DOHH2 (cell line): ENCODE measurements around the gene ARHGEF26.

Experiments
- EZH2phosphoT487 ChIP-seq: fragments of 200-600 bp; sonication (generic); IDR thresholded peaks from 2 replicates; pipeline ENCODE4 v1.6.1; 2017; ENCODE audit warnings: borderline replicate concordance, mild to moderate bottlenecking, antibody characterized with exemption, low read length, moderate library complexity, mixed read lengths
- TF ChIP-seq, protein P1 (sequence below): fragments of 200-600 bp; sonication (generic); IDR thresholded peaks from one replicate; pipeline ENCODE4 v1.5.1; 2014; ENCODE audit warnings: antibody characterized with exemption, mild to moderate bottlenecking, low read depth, low read length; ENCODE audit not compliant: poor library complexity, severe bottlenecking

DNA sequence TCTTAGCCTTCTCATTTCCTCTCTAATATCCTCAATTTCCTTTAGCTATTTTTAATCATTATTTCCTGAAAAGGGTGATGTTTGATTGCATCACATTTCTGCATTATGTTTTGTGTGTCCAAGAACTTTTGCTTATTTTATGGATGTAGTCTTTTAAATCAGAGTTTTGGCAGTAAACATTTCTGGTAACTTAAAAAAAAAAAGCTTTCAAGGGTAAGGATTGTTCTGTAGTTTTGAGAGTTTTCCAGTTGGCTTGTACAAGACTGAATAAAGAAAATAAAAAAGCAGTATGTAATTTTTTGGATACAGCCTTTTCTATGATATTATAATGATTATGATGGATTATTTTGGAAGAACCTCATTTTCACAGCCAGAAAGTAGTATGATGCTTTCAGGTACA, 103.7 kb downstream of the ARHGEF26 start:
- TF ChIP-seq, protein P1, sequence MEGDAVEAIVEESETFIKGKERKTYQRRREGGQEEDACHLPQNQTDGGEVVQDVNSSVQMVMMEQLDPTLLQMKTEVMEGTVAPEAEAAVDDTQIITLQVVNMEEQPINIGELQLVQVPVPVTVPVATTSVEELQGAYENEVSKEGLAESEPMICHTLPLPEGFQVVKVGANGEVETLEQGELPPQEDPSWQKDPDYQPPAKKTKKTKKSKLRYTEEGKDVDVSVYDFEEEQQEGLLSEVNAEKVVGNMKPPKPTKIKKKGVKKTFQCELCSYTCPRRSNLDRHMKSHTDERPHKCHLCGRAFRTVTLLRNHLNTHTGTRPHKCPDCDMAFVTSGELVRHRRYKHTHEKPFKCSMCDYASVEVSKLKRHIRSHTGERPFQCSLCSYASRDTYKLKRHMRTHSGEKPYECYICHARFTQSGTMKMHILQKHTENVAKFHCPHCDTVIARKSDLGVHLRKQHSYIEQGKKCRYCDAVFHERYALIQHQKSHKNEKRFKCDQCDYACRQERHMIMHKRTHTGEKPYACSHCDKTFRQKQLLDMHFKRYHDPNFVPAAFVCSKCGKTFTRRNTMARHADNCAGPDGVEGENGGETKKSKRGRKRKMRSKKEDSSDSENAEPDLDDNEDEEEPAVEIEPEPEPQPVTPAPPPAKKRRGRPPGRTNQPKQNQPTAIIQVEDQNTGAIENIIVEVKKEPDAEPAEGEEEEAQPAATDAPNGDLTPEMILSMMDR = no peak
- TF ChIP-seq EZH2phosphoT487 = no peak
